GM21528 (cell line): ENCODE measurements around the gene TAPBPL.
"Not testable (repeated sequence)": the region's sequence is repeated elsewhere in the genome, so short reads cannot be mapped to it uniquely, and the experiment has no call there.

Experiments
- ATAC-seq: cut with Tn5 transposase; IDR thresholded peaks from one replicate; pipeline ENCODE4 v1.9.1; 2021; ENCODE audit warnings: mild to moderate bottlenecking, moderate library complexity; ENCODE audit not compliant: unreplicated experiment, low FRiP score

Gene TAPBPL

DNA sequence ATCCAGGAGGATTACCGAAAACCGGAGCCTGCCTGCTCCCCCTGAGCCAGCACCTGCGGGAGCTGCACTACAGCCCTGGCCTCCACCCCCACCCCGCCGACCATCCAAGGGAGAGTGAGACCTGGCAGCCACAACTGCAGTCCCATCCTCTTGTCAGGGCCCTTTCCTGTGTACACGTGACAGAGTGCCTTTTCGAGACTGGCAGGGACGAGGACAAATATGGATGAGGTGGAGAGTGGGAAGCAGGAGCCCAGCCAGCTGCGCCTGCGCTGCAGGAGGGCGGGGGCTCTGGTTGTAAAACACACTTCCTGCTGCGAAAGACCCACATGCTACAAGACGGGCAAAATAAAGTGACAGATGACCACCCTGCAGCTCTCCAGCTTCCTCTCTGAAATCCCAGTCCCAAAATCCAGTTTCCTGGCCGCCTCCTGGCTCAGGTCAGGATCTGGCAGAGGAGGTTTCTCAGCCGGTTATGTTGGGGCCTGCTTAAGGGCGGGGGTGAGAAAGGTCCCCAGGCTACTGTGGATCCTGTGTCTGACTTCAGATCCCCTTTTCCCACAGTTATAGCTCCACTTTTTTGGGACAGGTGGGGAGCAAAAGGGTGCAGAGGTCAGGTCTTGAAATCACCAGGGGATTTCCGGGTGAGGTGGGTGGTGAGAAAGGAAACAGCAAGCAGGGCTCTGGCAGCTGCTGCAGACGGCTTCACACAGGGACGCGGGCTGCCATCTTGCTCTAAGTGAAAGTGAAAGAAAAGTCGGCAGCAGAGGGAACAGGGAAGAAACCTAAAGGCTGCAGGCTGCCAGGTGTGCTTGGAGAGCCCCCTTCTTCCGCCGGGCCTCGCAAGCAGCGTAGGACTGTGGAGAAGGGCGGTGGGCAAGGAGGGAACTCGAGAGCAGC is at the start of gene TAPBPL:
Gene TAPBPL (plus strand): TSS at position 695 of the 897 bp plus-strand sequence. CDS start 207 bp downstream, outside the sequence.
- peak; percentile 72 for ATAC-seq

- no peak for ATAC-seq
Observed at GRCh38 chr12:6404390-6404789, 47.5 kb upstream of the TAPBPL start.

DNA sequence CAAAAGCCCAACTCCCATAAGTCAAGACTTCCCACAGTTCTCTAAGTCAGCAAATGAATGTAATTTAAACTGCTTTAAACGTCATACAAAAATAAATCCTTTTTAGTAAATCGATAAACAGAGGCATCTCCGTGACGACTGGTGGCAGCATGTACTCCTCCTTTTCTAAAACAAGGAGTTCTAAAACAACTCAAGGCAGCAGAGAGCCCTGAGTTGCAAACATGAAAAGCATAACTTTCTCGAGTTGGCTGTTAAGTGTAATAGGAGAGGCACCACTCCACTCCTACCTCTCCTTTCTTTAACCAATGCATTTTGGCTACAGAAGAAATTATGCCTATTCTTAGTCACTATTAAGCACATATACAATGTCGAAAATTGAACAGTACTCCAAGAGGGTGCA is 45.9 kb upstream of the TAPBPL start:
- no peak for ATAC-seq

DNA sequence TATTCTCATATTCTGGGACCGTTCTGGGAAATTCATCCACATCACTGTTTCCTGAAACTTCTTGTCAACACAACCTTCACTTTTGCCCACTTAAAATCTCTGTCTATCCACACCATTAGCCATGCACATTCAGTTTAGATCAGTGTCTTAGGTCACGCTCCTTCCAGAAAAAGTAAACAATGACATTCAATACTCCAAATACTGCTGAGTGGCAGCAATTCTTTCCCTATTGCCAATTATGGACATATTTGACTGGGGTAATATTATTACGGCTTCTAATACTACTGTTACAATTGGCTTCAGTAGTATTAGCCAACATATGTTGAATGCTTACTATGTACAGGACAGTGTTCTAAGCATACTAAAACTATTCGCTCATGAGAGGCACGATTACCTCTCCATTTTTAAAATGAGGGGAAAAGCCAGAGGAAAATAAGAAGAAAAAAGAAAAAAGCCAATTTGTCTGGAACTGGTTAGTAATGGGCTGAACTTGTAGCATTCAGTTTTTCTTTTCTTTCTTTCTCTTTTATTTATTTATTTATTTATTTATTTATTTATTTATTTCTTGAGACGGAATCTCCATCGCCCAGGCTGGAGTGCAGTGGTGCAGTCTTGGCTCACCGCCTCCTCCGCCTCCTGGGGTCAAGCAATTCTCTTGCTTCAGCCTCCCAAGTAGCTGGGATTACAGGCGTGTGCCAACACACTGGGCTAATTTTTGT is 44.4 kb upstream of the TAPBPL start:
- ATAC-seq: no peak

GRCh38 chr12:6416596-6416995 is 35.2 kb upstream of the TAPBPL start:
- ATAC-seq: no peak

DNA sequence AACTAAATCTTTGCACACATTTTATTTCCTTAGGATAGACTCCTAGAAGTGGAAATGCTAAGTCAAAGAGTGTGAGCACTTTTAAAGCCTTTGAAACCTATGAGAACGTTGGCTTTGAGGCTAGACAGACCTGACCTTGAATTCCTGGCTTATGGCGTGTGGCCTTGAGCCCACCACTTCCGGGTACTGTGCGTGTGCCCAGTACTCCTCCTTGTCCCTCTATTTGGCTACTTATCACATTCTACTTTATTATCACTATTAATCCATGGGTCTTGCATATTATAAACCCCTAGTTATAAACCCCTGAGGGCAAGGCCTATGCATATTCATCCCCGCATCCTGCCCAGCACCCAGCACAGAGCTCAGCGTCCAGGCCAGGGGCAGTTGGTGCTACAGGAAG is 33.0 kb upstream of the TAPBPL start:
- ATAC-seq: no peak

- no peak for ATAC-seq
Observed at GRCh38 chr12:6420364-6420763, 31.5 kb upstream of the TAPBPL start.

DNA sequence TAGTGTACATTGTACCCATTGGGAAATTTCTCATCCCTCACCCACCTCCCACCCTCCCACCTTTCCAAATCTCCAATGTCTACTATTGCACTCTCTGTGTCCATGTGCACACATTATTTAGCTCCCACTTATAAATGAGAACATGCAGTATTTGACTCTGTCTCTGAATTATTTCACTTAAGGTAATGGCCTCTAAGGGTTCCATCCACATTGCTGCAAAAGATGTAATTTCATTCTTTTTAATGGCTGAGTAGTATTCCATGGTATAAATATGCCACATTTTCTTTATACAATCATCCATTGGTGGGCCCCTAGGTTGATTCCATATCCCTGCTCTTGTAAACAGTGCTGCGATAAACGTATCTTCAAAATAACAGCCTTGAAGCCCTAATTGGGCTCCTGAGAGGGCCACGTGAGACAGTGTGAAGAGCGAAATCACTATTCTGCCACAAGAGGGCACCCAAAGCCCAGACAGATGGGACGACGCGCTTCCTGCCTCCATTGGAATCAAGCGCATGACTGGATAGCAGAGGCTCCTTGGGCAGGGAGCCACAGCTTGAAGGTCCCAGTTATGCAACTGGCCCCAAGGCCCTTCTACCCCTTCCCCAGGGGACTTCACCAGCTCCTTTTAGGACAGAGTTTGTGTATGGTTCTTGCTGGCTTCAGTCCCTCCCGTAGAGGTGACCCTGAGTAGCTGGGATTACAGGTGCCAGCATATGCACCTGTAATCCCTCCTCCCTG is 28.4 kb upstream of the TAPBPL start:
- ATAC-seq: no peak

DNA sequence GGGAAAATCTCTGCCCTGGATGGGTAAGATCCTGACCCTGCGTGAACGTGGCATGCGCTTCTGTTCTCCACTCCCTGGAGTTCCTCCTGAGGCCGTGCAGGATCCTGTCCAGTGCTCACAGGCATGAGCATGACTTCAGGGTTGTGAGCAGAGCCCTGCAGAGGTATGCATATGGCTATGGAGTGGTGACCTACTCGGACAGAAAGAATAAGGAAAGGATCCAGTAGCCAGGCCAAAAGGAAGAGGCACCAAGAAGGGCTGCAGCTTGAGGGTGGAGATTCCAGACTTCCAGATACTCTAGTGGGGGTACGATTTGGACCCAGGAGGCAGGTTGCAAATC is 27.9 kb upstream of the TAPBPL start:
- no peak for ATAC-seq

DNA sequence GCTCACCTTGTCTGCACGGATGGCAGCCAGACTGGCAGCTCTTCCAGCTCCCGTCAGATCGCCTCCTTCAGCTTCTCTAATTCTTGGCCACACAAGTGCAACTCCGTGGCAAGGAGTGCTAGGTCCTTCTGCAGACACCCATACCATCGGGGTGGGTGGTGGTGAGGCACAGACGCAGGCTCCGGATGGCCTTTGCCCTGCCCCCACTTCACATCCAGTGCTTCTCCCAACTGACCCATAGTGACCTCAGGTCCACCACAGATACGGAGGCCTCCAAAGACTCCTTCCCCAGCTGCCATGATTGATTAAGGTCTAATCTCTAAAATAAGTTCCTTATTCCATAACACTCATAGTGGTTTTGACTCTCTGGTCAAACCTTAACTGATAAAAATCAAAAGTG is 27.0 kb upstream of the TAPBPL start:
- no peak for ATAC-seq

- no peak for ATAC-seq
Observed at GRCh38 chr12:6425590-6426531, 26.0 kb upstream of the TAPBPL start.

- ATAC-seq: peak; percentile 66
Observed at GRCh38 chr12:6426882-6427671, 24.8 kb upstream of the TAPBPL start.

DNA sequence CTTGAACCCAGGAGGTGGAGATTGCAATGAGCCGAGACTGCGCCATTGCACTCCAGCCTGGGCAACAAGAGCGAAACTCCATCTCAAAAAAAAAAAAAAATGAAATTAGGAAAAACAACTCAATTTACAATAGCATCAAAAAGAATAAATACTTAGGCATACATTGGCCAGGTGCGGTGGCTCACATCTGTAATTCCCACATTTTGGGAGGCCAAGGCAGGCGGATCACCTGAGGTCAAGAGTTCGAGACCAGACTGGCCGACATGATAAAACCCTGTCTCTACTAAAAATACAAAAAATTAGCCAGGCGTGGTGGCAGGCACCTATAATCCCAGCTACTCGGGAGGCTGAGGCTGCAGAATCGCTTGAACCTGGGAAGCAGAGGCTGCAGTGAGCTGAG is 24.0 kb upstream of the TAPBPL start:
- ATAC-seq: not testable (repeated sequence)

DNA sequence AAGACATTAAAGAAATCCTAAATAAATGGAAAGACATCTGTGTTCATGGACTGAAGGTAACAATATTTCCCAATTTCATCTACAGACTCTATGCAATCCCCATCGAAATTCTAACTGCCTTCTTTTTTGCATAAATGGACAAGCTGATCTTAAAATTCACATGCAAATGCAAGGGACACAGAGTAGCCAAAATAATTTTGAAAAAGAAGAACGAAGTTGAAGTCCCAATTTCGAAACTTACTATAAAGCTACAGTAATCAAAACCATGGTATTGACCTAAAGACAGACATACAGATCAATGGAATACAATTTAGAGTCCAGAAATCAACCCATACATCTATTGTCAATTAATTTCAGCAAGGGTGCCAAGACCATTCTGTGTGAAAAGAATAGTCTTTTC is 23.5 kb upstream of the TAPBPL start:
- no peak for ATAC-seq

DNA sequence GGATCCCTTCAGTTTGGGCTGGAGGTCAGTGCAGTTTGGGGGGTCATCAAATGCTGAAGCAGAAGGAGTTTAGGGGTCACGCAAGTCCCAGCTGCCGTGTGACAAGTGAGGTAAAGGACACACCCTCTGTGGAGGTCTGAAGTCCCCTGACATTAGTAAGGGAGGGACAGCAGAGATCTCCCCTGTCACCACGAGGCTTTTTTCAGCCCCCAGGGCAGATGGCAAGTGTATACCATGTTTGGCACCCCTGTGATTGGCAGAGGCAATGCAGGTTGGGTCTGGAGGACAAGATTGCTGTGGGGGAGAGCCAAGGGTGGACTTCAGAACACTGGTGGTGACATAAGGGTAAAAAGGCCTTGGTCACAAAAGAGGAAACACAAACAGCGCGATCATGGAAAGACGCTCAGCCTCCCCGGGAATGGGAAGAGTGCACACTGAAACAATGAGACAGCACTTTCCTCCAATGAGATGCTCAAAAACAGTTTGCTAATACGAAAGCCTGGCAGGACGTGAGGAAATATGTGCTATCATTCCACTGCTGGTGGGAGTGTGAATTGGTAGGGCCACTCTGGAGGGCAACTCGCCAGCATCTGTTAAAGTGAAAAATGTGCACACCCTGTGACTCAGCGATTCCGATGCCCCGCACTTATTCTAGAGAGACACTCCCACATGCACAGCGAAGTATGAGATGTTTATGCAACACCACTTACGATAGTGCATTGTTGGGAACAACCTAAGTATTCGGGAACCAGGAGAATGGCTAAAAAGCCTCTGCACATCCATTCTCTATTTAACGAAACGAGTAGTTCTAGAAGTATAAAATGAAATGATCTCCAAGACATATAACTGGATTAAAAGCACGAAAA is 21.5 kb upstream of the TAPBPL start:
- ATAC-seq: no peak

DNA sequence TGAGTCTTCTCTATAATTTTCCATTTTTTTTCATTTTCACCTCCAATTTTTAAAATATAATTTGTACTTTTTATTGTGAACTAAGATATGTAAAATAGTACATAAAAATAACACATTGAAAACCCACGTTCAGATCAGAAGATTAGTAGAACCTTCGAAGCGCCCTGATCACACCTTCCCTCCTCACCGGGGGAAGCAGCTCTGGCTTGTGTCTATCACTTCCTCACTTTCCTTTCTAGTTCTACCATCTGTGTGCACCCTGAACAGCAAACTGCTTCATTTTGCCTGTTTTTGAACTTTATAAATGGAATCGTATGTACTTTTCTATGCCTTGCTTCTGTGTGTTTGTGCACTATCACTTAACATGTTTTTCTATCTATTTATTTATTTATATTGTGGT is 18.9 kb upstream of the TAPBPL start:
- no peak for ATAC-seq

DNA sequence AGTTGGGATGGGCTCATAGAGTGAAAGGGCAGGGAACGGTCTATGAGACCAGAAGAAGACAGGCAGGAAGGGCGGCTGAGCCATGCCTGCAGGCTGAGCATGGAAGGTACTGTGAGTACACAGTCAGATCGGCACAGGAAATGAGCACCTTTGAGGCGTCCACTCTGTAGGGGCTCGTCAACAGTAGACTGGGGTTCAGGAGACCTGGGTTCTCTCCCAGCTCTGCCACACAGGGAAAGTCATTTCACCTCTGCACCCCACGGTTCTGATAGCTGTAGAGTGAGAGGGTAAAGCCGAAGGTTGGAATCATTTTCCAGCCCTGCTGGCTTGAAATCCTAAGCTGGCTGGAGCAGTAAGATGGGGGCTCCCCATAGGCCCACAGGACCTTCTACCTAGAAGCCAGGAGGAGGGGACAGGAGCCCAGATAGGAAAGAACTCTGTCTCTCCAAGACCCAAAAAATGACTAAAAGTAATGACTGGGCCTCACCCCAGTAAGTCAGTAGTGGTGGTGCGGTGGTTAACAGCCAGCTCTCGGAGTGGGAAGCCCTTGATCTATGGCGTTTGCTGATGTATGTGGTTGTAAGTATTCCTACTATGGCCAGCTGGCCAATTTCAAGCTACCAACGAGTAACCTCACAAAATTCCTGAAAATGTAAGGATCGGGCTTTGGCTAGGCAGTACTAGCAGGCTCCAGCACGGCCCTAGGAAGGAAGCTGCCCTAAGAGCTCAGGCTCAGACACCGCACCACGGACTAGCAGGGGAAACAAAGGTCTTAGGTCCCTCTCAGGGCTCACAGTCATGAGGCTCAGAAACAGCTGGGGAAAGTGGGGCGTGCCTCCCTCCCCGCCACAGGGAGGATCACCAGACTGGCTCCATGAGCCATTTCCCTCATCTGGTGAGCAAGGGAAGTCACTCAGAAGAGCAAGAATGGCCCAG is 17.4 kb upstream of the TAPBPL start:
- no peak for ATAC-seq
